ENCODE data around the gene COG7. TPM values are rescaled to one million over a fixed set of nuclear protein-coding genes. Genes with fewer than 3 reads are reported as not detected.

The COG7 gene
- polyA plus RNA-seq, 1 donor (not counting 4 experiments of a cell fraction or from before 2014, with no cell fraction given), result 14.7 TPM

GRCh38 chr16:23433261-23433920 is 19.6 kb downstream of the COG7 start:
- H3K79me2 ChIP-seq (ENCODE audit: control insufficient read depth, insufficient read depth, low read length), result no peaks in the 10 kb centered on the region
- H3K36me3 ChIP-seq (ENCODE audit: control insufficient read depth in 2 of 2, extremely low read depth in 1 of 2, insufficient read depth in 2 of 2, low read length in 2 of 2), result peaks cover 14 to 20% of the 10 kb centered on the region in 2 experiments
- H3K27me3 ChIP-seq (ENCODE audit: control insufficient read depth, extremely low read depth, insufficient read depth, low read length), result no peaks in the 10 kb centered on the region
- TF ChIP-seq CTCF (optimal IDR thresholded peaks at IDR 0.05 in 1 of 3, IDR thresholded peaks at IDR 0.05 in 1 of 3, conservative IDR thresholded peaks at IDR 0.05 in 1 of 3; ENCODE audit: extremely low read depth in 1 of 3, insufficient read depth in 2 of 3, low read length in 3 of 3) (no peak), EZH2 (IDR thresholded peaks at IDR 0.05; ENCODE audit: low read length) (no peak)
- no peaks in the 10 kb centered on the region for H3K9me3 ChIP-seq (ENCODE audit: control insufficient read depth, low read depth, low read length)
- H3K27ac ChIP-seq (ENCODE audit: control insufficient read depth, insufficient read depth, low read length), result no peak overlapping the region
- DNase-seq (ENCODE audit: low read depth, low spot score), result no peak
- no peak for FAIRE-seq
- no peak overlapping the region for H3K9ac ChIP-seq (ENCODE audit: control insufficient read depth, extremely low read depth, insufficient read depth, low read length)
- no peak overlapping the region for H3K4me3 ChIP-seq (ENCODE audit: control insufficient read depth in 2 of 3, extremely low read depth in 1 of 3, insufficient read depth in 2 of 3, low read depth in 1 of 3, low read length in 3 of 3)
- H3K4me2 ChIP-seq (ENCODE audit: control insufficient read depth, extremely low read depth, insufficient read depth, low read depth, low read length), result no peak overlapping the region
- H3K9me1 ChIP-seq (ENCODE audit: control insufficient read depth, extremely low read depth, insufficient read depth, low read length), result peaks cover 3% of the 10 kb centered on the region
- H3K4me1 ChIP-seq (ENCODE audit: control insufficient read depth, extremely low read depth, insufficient read depth, low read length), result no peaks in the 10 kb centered on the region
- H2AFZ ChIP-seq (ENCODE audit: control insufficient read depth, low read length), result no peak overlapping the region
- dilution Hi-C loops (cut with MboI; ENCODE audit: extremely low pct_ligation_motif_present, low sequenced_read_pairs), result no loop called here
- H4K20me1 ChIP-seq (ENCODE audit: control insufficient read depth, extremely low read depth, insufficient read depth, low read length), result peaks cover 4% of the 10 kb centered on the region

GRCh38 chr16:23432176-23433128 is 20.5 kb downstream of the COG7 start:
- DNase-seq (ENCODE audit: low read depth, low spot score) (no peak), FAIRE-seq (no peak)
- H3K79me2 ChIP-seq (ENCODE audit: control insufficient read depth, insufficient read depth, low read length), result no peaks in the 10 kb centered on the region
- no peaks in the 10 kb centered on the region for H3K4me1 ChIP-seq (ENCODE audit: control insufficient read depth, extremely low read depth, insufficient read depth, low read length)
- no peaks in the 10 kb centered on the region for H3K9me3 ChIP-seq (ENCODE audit: control insufficient read depth, low read depth, low read length)
- no peak overlapping the region for H3K4me3 ChIP-seq (ENCODE audit: control insufficient read depth in 2 of 3, extremely low read depth in 1 of 3, insufficient read depth in 2 of 3, low read depth in 1 of 3, low read length in 3 of 3)
- dilution Hi-C loops (cut with MboI; ENCODE audit: extremely low pct_ligation_motif_present, low sequenced_read_pairs), result no loop called here
- H3K9ac ChIP-seq (ENCODE audit: control insufficient read depth, extremely low read depth, insufficient read depth, low read length), result no peak overlapping the region
- no peak overlapping the region for H3K27ac ChIP-seq (ENCODE audit: control insufficient read depth, insufficient read depth, low read length)
- H4K20me1 ChIP-seq (ENCODE audit: control insufficient read depth, extremely low read depth, insufficient read depth, low read length), result peaks cover 4% of the 10 kb centered on the region
- no peak overlapping the region for H2AFZ ChIP-seq (ENCODE audit: control insufficient read depth, low read length)
- TF ChIP-seq EZH2 (IDR thresholded peaks at IDR 0.05; ENCODE audit: low read length) (no peak), CTCF (optimal IDR thresholded peaks at IDR 0.05 in 1 of 3, IDR thresholded peaks at IDR 0.05 in 1 of 3, conservative IDR thresholded peaks at IDR 0.05 in 1 of 3; ENCODE audit: extremely low read depth in 1 of 3, insufficient read depth in 2 of 3, low read length in 3 of 3) (no peak)
- H3K36me3 ChIP-seq (ENCODE audit: control insufficient read depth in 2 of 2, extremely low read depth in 1 of 2, insufficient read depth in 2 of 2, low read length in 2 of 2), result peaks cover 14 to 20% of the 10 kb centered on the region in 2 experiments
- no peaks in the 10 kb centered on the region for H3K27me3 ChIP-seq (ENCODE audit: control insufficient read depth, extremely low read depth, insufficient read depth, low read length)
- peaks cover 3% of the 10 kb centered on the region for H3K9me1 ChIP-seq (ENCODE audit: control insufficient read depth, extremely low read depth, insufficient read depth, low read length)
- no peak overlapping the region for H3K4me2 ChIP-seq (ENCODE audit: control insufficient read depth, extremely low read depth, insufficient read depth, low read depth, low read length)

Measured in keratinocyte (primary cell).